ENCODE measurements around the gene C10orf90. TPM values are rescaled to one million over a fixed set of nuclear protein-coding genes. Genes with fewer than 3 reads are reported as not detected.

Gene C10orf90
- total and polyA plus RNA-seq, 2 of the 8 experiments (the other 6 are each of a cell fraction or from before 2014, with no cell fraction given), result 0.21 TPM; not detected in 1

GRCh38 chr10:126402721-126403695 is 267.5 kb downstream of the C10orf90 start:
- no peak overlapping the region for H4K8ac ChIP-seq (ENCODE audit: extremely low read depth, insufficient read depth, low read length)
- H3K56ac ChIP-seq (replicated peaks; ENCODE audit: insufficient read length, low read depth, low read length), result no peak overlapping the region
- no peak for TF ChIP-seq SAP30 (IDR thresholded peaks at IDR 0.05; ENCODE audit: insufficient read depth, insufficient replicate concordance, low read length)
- no peak for TF ChIP-seq CTBP2 (IDR thresholded peaks at IDR 0.05; ENCODE audit: borderline replicate concordance, insufficient read depth, insufficient read length, low read length)
- no peak for TF ChIP-seq EGR1 (IDR thresholded peaks at IDR 0.05; ENCODE audit: borderline replicate concordance, low read depth, low read length)
- H2BK15ac ChIP-seq (ENCODE audit: low read length), result no peak overlapping the region
- no peaks in the 10 kb centered on the region for H3K27me3 ChIP-seq (replicated peaks in 1 of 4; ENCODE audit: control insufficient read depth in 3 of 4, extremely low read depth in 1 of 4, insufficient read depth in 3 of 4, low read length in 3 of 4)
- no peak overlapping the region for H4K91ac ChIP-seq (replicated peaks; ENCODE audit: insufficient read length, low read length)
- DNase-seq (ENCODE audit: low read depth in 1 of 2, low spot score in 2 of 2), result no peak
- no peak overlapping the region for H4K5ac ChIP-seq (ENCODE audit: insufficient read length, low read depth, low read length)
- H2BK5ac ChIP-seq (ENCODE audit: low read depth, low read length), result no peak overlapping the region
- ChIA-PET CTCF (ENCODE audit: partially characterized antibody) (interaction anchor here (1.8 kb wide), 1 partner anchor 16 kb away, joined by 5 read pairs; no protein-coding TSS in a partner anchor), POLR2A (ENCODE audit: partially characterized antibody) (no interaction called here)
- H2BK20ac ChIP-seq (ENCODE audit: low read length), result no peak overlapping the region
- H3K23me2 ChIP-seq (ENCODE audit: low read depth, low read length), result no peaks in the 10 kb centered on the region
- 93% methylated on average over 7 of the region's 7 CpGs; no CpG with 5 or more reads in 1 of the 2 experiments for WGBS, 2 experiments (ENCODE audit: extremely low coverage in 1 of 2, insufficient coverage in 1 of 2, insufficient read length in 1 of 2, insufficient replicate concordance in 2 of 2, low coverage in 1 of 2, low lambda C conversion rate in 2 of 2, missing lambda C conversion rate in 1 of 2)
- H2BK120ac ChIP-seq (replicated peaks; ENCODE audit: low read depth, low read length), result no peak overlapping the region
- H3K4me3 ChIP-seq (ENCODE audit: extremely low read depth in 1 of 4, insufficient read depth in 2 of 4, low read depth in 3 of 4, low read length in 4 of 4), result no peak overlapping the region
- no peak overlapping the region for H2AFZ ChIP-seq (ENCODE audit: low read length)
- no peaks in the 10 kb centered on the region for H3K36me3 ChIP-seq (ENCODE audit: control insufficient read depth in 2 of 4, insufficient read depth in 4 of 4, low read length in 3 of 4)
- H3K27ac ChIP-seq (ENCODE audit: low read depth, low read length), result no peak overlapping the region
- H2BK12ac ChIP-seq (ENCODE audit: low read depth, low read length), result no peak overlapping the region
- H3K4ac ChIP-seq (replicated peaks; ENCODE audit: insufficient read length, low read depth, low read length), result no peak overlapping the region
- no peak overlapping the region for H3K18ac ChIP-seq (ENCODE audit: extremely low read depth, low read length)
- no peak overlapping the region for H3K9ac ChIP-seq (replicated peaks in 1 of 4; ENCODE audit: extremely low read depth in 1 of 4, low read depth in 3 of 4, low read length in 3 of 4)
- H3K79me1 ChIP-seq (ENCODE audit: low read depth, low read length), result no peaks in the 10 kb centered on the region
- no peak for FAIRE-seq
- no peaks in the 10 kb centered on the region for H3K9me3 ChIP-seq (ENCODE audit: insufficient read depth in 2 of 2, low read depth in 1 of 2, low read length in 1 of 2)
- H3K4me1 ChIP-seq (replicated peaks in 1 of 4; ENCODE audit: control insufficient read depth in 3 of 4, insufficient read depth in 4 of 4, low read length in 3 of 4), result peaks cover 0 to 6% (median 0%) of the 10 kb centered on the region in 4 experiments; a peak in 1 of 7 replicates
- H3K23ac ChIP-seq (ENCODE audit: insufficient read length), result no peak overlapping the region
- H4K20me1 ChIP-seq (replicated peaks in 1 of 2; ENCODE audit: control insufficient read depth in 1 of 2, insufficient read depth in 2 of 2, low read length in 2 of 2), result no peaks in the 10 kb centered on the region
- no peaks in the 10 kb centered on the region for H3K79me2 ChIP-seq (ENCODE audit: control insufficient read depth in 1 of 2, insufficient read depth in 2 of 2, low read length in 2 of 2)
- no peak overlapping the region for H2AK5ac ChIP-seq (ENCODE audit: low read depth, low read length)
- H3K4me2 ChIP-seq (ENCODE audit: insufficient read depth in 1 of 2, low read depth in 2 of 2, low read length in 2 of 2), result no peak overlapping the region
- H3K14ac ChIP-seq (ENCODE audit: insufficient read length), result no peak overlapping the region

Data from H1 (cell line).